SU-DHL-6 (cell line): ENCODE results near the gene LMO7.
"Not testable (repeated sequence)": the region's sequence is repeated elsewhere in the genome, so short reads cannot be mapped to it uniquely, and the experiment has no call there.

Experiments
- H2AFZ ChIP-seq: fragments of 200-600 bp; sonication (generic); 2 replicates; pipeline ENCODE4 v1.6.1; 2014; ENCODE audit warnings: low read depth, mild to moderate bottlenecking, moderate library complexity, mixed read lengths, antibody characterized with exemption, low read length; ENCODE audit not compliant: severe bottlenecking
- H3F3A ChIP-seq: fragments of 200-600 bp; shearing (Covaris generic); 2 replicates; pipeline ENCODE4 v1.6.0; 2016; ENCODE audit warnings: antibody characterized with exemption, mild to moderate bottlenecking; ENCODE audit not compliant: insufficient read depth
- H3K27ac ChIP-seq: fragments of 200-600 bp; sonication (generic); 2 replicates; pipeline ENCODE4 v1.5.1; 2016; ENCODE audit warnings: low read depth, mild to moderate bottlenecking, low read length, moderate library complexity, mixed read lengths
- H3K27me3 ChIP-seq: fragments of 200-600 bp; sonication (generic), shearing (Covaris generic); 2 replicates; pipeline ENCODE4 v1.6.0; 2014; ENCODE audit warnings: mild to moderate bottlenecking, low read length
- H3K36me3 ChIP-seq: fragments of 200-600 bp; sonication (generic); 2 replicates; pipeline ENCODE4 v1.6.1; 2014; ENCODE audit warnings: mild to moderate bottlenecking, low read length, mixed read lengths
- H3K4me2 ChIP-seq: fragments of 300-600, 200-600 bp; shearing (Covaris generic), sonication (generic); 2 replicates; pipeline ENCODE4 v1.6.0; 2014; ENCODE audit warnings: low read length, low read depth, mild to moderate bottlenecking; ENCODE audit not compliant: poor library complexity, severe bottlenecking
- H3K4me3 ChIP-seq: fragments of 200-600 bp; sonication (generic); 2 replicates; pipeline ENCODE4 v1.5.1; 2014; ENCODE audit warnings: antibody characterized with exemption, low read length, mild to moderate bottlenecking, mixed read lengths; ENCODE audit not compliant: insufficient read depth, poor library complexity, severe bottlenecking
- H3K79me2 ChIP-seq: fragments of 200-600 bp; sonication (generic); 2 replicates; pipeline ENCODE4 v1.6.1; 2014; ENCODE audit warnings: mild to moderate bottlenecking, low read length, moderate library complexity; ENCODE audit not compliant: insufficient read depth
- H3K9ac ChIP-seq: fragments of 200-600 bp; sonication (generic); 2 replicates; pipeline ENCODE4 v1.7.0; 2014; ENCODE audit warnings: mild to moderate bottlenecking, low read length
- H3K9me2 ChIP-seq: fragments of 200-600 bp; sonication (generic); replicated peaks from 2 replicates; pipeline ENCODE4 v1.6.1; 2014; ENCODE audit warnings: low read length; ENCODE audit not compliant: insufficient read depth
- H3K9me3 ChIP-seq: fragments of 200-600 bp; sonication (generic); 2 replicates; pipeline ENCODE4 v1.6.1; 2014; ENCODE audit warnings: low read length, mixed read lengths; ENCODE audit not compliant: insufficient read depth
- H4K20me1 ChIP-seq: fragments of 200-600 bp; sonication (generic); 2 replicates; pipeline ENCODE4 v1.6.1; 2014; ENCODE audit warnings: low read depth, mild to moderate bottlenecking, antibody characterized with exemption, low read length, moderate library complexity, mixed read lengths
- EZH2phosphoT487 ChIP-seq: fragments of 200-600 bp; sonication (generic), shearing (Covaris generic); conservative IDR thresholded peaks from 2 replicates; pipeline ENCODE4 v1.6.1; 2018; ENCODE audit warnings: mild to moderate bottlenecking, antibody characterized with exemption, low read length, moderate library complexity, mixed read lengths
- TF ChIP-seq, protein P1 (sequence below): fragments of 200-600 bp; sonication (generic); IDR thresholded peaks from one replicate; pipeline ENCODE4 v1.5.1; 2017; ENCODE audit warnings: antibody characterized with exemption, mild to moderate bottlenecking, low read length, moderate library complexity; ENCODE audit not compliant: insufficient read depth, poor library complexity, severe bottlenecking

The LMO7 gene

DNA sequence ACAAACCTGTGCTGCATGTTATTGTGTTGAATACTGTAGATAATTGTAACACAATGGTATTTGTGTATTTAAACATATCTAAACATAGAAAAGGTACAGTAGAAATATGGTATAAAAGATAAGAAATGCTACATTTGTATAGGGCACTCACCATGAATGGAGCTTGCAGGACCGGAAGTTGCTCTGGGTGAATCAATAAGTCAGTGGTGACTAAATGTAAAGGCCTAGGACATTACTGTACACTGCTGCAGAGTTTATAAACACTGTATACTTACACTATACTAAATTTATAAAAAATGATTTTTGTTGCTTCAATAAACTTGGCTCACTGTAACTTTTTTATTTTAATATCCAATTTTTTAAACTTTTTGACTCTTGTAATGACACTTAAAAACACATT is 34.4 kb downstream of the LMO7 start:
- Histone ChIP-seq H3K9ac (no peak overlapping the region), H4K20me1 (peaks cover 16% of the 10 kb centered on the region; the same call in 1 of the 2 replicates), H3K4me2 (no peak overlapping the region), H3K9me2 (no peaks in the 10 kb centered on the region), H3K79me2 (peaks cover 98% of the 10 kb centered on the region), H3K4me3 (no peak overlapping the region), H3K27ac (no peak overlapping the region), H3K36me3 (peaks cover 14% of the 10 kb centered on the region; the same call in 1 of the 2 replicates), H2AFZ (no peak overlapping the region), H3F3A (peaks cover 5% of the 10 kb centered on the region), H3K9me3 (no peaks in the 10 kb centered on the region), H3K27me3 (no peaks in the 10 kb centered on the region)
- TF ChIP-seq EZH2phosphoT487, result no peak
- TF ChIP-seq, protein P1, sequence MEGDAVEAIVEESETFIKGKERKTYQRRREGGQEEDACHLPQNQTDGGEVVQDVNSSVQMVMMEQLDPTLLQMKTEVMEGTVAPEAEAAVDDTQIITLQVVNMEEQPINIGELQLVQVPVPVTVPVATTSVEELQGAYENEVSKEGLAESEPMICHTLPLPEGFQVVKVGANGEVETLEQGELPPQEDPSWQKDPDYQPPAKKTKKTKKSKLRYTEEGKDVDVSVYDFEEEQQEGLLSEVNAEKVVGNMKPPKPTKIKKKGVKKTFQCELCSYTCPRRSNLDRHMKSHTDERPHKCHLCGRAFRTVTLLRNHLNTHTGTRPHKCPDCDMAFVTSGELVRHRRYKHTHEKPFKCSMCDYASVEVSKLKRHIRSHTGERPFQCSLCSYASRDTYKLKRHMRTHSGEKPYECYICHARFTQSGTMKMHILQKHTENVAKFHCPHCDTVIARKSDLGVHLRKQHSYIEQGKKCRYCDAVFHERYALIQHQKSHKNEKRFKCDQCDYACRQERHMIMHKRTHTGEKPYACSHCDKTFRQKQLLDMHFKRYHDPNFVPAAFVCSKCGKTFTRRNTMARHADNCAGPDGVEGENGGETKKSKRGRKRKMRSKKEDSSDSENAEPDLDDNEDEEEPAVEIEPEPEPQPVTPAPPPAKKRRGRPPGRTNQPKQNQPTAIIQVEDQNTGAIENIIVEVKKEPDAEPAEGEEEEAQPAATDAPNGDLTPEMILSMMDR, result no peak

DNA sequence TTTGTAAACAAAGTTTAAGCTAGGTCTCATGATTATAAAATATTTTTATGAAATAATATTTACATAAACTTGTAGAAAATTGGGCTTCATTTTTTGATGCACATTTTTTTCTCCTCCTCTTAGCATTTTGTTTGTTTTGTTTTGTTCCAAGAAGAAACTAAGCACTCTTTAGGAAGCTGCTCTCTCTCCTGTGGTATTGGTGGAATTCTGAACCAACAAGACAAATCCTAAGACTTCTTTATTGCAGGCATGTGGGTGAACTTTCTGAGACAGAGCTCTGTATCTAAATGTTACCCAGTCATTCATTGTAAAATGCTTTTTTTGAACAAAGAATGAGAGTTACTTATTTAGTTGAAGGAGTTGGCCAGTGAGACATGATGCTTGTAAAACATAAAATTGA is 39.3 kb downstream of the LMO7 start:
- H3K79me2 ChIP-seq, result peaks cover 93% of the 10 kb centered on the region
- no peaks in the 10 kb centered on the region for H3K9me2 ChIP-seq
- H3K4me2 ChIP-seq, result no peak overlapping the region
- H4K20me1 ChIP-seq, result peaks cover 7% of the 10 kb centered on the region; the same call in 1 of the 2 replicates
- H2AFZ ChIP-seq, result no peak overlapping the region
- H3K4me3 ChIP-seq, result no peak overlapping the region
- no peak overlapping the region for H3K9ac ChIP-seq
- H3K27me3 ChIP-seq, result no peaks in the 10 kb centered on the region
- H3K9me3 ChIP-seq, result no peaks in the 10 kb centered on the region
- H3K36me3 ChIP-seq, result peaks cover 30% of the 10 kb centered on the region
- no peak for TF ChIP-seq EZH2phosphoT487
- TF ChIP-seq, protein P1, result no peak
- H3F3A ChIP-seq, result peaks cover 5% of the 10 kb centered on the region
- no peak overlapping the region for H3K27ac ChIP-seq

DNA sequence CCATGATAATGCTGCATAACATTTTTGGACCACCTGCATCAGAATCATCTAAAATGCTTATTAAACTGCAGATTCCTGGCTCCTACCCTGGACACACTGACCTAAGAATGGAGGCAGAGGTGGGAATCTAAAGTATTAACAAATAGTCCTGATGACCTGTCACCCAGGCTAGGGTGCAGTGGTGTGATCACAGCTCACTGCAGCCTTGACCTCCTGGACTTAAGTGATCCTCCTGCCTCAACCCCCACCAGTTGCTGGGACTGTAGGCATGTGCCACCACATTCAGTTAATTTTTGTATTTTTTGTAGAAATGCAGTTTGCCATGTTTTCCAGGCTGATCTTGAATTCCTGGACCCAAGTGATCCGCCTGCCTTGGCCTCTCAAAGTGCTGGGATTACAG is 43.3 kb downstream of the LMO7 start:
- Histone ChIP-seq H3K27me3 (no peaks in the 10 kb centered on the region), H3K9ac (no peak overlapping the region), H3K4me2 (no peak overlapping the region), H3K4me3 (no peak overlapping the region), H3K36me3 (peaks cover 19% of the 10 kb centered on the region), H3K27ac (no peak overlapping the region), H3K9me2 (no peaks in the 10 kb centered on the region), H2AFZ (no peak overlapping the region), H3K9me3 (no peaks in the 10 kb centered on the region), H3K79me2 (peaks cover 95% of the 10 kb centered on the region), H4K20me1 (no peaks in the 10 kb centered on the region; the same call in 1 of the 2 replicates), H3F3A (0 out of 2 replicates have a peak, but pooled peaks cover 2% of the 10 kb centered on the region)
- TF ChIP-seq EZH2phosphoT487, result no peak
- TF ChIP-seq, protein P1, result no peak

DNA sequence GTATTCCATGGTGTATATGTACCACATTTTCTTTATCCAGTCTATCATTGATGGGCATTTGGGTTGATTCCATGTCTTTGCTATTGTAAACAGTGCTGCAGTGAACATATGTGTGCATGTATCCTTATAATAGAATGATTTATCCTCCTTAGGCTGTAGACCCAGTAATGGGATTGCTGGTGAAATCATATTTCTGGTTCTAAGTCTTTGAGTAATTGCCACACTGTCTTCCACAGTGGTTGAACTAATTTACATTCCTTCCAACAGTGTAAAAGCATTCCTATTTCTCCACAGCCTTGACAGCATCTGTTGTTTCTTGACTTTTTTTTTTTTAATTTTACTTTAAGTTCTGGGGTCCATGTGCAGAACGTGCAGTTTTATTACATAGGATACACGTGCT is 44.1 kb downstream of the LMO7 start:
- H3K9ac ChIP-seq, H2AFZ ChIP-seq, H3K4me3 ChIP-seq, H3K4me2 ChIP-seq, H3K9me3 ChIP-seq, H3K27me3 ChIP-seq, H3K9me2 ChIP-seq, H4K20me1 ChIP-seq, H3F3A ChIP-seq, H3K27ac ChIP-seq: not testable (repeated sequence)
- Histone ChIP-seq H3K79me2 (peaks cover 95% of the 10 kb centered on the region), H3K36me3 (peaks cover 19% of the 10 kb centered on the region)
